Rectal smooth muscle tissue (tissue), 1 donor: ENCODE results near the gene VAV3.

Experiments used
- H3K27ac ChIP-seq: one replicate; pipeline ENCODE4 v1.7.0; 2013; ENCODE audit warnings: low read depth, low read length, inconsistent platforms
- H3K27me3 ChIP-seq: one replicate; pipeline ENCODE4 v1.7.0; 2013; ENCODE audit warnings: low read length; ENCODE audit not compliant: control insufficient read depth, insufficient read depth
- H3K36me3 ChIP-seq: one replicate; pipeline ENCODE4 v1.7.0; 2013; ENCODE audit warnings: low read length; ENCODE audit not compliant: control insufficient read depth, insufficient read depth
- H3K4me1 ChIP-seq: one replicate; pipeline ENCODE4 v1.7.0; 2013; ENCODE audit warnings: low read length; ENCODE audit not compliant: control insufficient read depth, insufficient read depth
- H3K4me3 ChIP-seq: one replicate; pipeline ENCODE4 v1.7.0; 2013; ENCODE audit warnings: low read length
- H3K9ac ChIP-seq: one replicate; pipeline ENCODE4 v1.7.0; 2013; ENCODE audit warnings: low read length

The VAV3 gene

GRCh38 chr1:107964336-107965109 lies 457 bp downstream of the VAV3 start:
- Histone ChIP-seq H3K27ac (no peak overlapping the region), H3K9ac (peak overlapping the region; percentile 40)

DNA sequence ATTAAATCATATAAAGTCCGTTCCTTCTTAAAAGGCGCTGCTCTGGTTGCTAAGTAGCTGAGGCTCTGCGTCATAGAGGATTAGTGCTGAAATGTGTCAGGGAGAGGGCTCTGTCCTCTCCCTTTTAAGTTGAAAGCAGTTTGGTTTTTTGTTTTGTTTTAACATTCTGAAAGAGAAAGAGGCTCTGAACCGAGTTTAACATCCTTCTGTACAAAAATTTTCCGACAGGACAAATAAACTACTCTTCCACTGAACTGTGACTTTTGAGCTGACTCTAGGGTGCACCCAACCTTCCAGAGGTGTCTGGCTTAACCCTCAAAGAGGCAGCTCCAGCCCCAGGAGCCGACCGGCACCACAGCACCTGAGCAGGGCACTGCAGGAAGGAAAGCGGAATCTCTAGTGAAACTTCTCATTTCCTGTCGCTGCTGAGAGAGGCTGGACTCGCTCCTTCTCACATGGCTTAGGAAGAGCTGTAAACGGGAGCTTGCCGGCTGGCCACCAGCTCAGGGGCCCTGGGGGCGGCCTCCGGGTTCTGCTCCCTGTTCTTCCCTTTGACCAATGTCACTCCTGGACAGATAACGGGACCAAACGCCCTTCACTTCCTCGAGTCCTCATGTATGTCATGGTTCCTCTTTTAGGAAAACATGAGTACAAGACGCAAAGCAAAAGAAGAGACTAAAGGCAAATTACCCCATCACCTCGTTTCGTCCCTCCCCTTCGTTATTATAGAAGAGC lies 1.2 kb downstream of the VAV3 start:
- no peaks in the 10 kb centered on the region for H3K4me1 ChIP-seq
- peak overlapping the region; percentile 3 for H3K27ac ChIP-seq
- H3K36me3 ChIP-seq = no peaks in the 10 kb centered on the region
- peak overlapping the region; percentile 40 for H3K9ac ChIP-seq
- H3K27me3 ChIP-seq = peaks cover 3% of the 10 kb centered on the region
- H3K4me3 ChIP-seq = peak overlapping the region; percentile 81

More at GRCh38 chr1:107964336-107965109, 457 bp downstream of the VAV3 start:
- H3K36me3 ChIP-seq = no peaks in the 10 kb centered on the region
- H3K4me1 ChIP-seq = no peaks in the 10 kb centered on the region
- H3K27me3 ChIP-seq = peaks cover 3% of the 10 kb centered on the region
- peak overlapping the region; percentile 81 for H3K4me3 ChIP-seq

DNA sequence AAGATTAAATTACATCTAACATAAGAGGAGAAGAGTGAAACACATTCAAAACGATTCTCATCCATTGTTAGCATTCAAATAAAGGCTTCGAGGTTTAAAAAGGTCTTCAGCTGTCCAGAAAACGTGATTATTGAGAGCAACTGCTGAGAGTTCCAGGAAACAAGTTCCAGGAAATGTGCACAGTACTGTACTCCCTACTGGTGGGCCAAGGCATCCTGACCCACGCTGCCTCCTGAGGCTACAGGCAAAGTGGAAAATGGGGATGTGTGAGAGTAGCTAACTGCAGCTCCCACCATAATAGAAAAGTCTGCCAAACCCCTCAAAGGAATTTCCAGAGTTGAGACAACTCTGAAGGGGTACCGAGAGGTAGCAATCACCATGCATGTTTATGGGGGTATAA lies 2.0 kb downstream of the VAV3 start:
- no peaks in the 10 kb centered on the region for H3K36me3 ChIP-seq
- H3K27me3 ChIP-seq = peaks cover 3% of the 10 kb centered on the region
- no peak overlapping the region for H3K9ac ChIP-seq
- no peak overlapping the region for H3K4me3 ChIP-seq
- no peaks in the 10 kb centered on the region for H3K4me1 ChIP-seq
- H3K27ac ChIP-seq = no peak overlapping the region

DNA sequence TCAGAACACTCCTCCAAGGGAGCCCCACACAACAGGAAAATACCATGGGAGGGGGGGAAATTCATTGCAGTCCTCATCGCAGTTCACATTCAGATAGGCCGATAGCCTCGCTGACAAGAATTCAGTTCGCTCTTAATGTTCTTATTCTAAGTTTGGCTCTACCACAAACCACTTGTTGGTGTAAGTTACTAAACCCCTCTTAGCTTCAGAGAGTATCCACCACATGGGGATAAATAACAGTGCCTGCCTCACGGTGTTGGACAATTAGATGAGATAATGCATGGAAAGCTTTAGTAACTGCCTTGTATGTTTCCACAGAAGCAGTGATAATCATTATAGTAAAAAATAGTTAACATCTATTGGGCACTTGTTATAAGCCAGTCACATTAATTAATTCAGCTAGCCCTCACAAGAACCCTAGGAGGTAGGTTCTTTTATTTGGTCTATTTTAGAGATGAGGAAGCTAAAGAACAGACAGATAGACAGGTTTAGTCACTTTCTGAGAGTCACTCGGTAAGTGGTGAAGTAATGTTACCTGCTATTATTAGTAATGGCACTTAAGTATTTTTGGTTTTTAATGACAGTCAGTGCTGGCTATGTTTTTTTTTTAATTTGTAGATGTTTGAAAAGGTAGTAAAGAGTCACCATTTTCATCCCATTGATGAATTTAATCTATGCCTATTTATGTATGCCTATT lies 10.1 kb downstream of the VAV3 start:
- Histone ChIP-seq H3K9ac (no peak overlapping the region), H3K4me3 (no peak overlapping the region), H3K27me3 (no peaks in the 10 kb centered on the region), H3K36me3 (no peaks in the 10 kb centered on the region), H3K4me1 (no peaks in the 10 kb centered on the region), H3K27ac (no peak overlapping the region)

DNA sequence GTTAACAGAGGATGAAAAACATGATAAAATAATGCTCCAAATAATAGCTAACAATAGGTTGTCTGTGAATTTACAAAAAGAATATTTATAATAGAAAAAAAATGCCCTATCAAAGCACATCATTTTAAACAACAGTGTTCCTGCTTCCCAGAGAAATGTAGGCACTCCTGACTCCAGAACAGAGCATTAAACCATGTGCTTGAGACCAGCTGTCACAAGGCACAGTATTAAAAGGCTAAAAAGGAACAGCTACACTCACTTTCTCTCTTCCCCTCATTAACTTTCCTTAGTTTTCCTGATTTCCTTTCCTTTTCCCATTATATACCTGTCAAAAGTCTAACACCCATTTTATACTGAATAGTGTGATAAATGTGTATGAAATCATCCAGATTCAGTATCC lies 10.9 kb downstream of the VAV3 start:
- H3K27me3 ChIP-seq = no peaks in the 10 kb centered on the region
- H3K9ac ChIP-seq = no peak overlapping the region
- H3K36me3 ChIP-seq = no peaks in the 10 kb centered on the region
- H3K27ac ChIP-seq = no peak overlapping the region
- no peak overlapping the region for H3K4me3 ChIP-seq
- no peaks in the 10 kb centered on the region for H3K4me1 ChIP-seq

DNA sequence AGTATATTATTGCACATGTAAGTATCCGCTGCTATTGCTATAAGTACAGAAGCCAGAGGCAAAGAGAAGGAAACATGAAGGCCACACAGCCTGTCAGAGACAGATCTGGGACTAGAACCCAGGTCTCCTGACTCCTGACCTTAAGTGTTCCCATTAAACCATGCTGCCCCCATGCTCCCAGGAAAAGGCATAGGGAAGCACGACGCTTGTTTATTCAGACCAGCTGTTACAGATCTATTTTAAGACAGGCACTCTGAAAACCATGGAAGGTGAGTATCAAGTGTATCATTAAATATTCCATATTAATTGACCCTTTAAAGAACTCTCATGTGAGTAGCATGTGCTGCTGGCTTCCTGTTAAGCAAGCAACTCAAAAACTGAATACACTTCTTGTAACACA lies 11.4 kb downstream of the VAV3 start:
- Histone ChIP-seq H3K36me3 (no peaks in the 10 kb centered on the region), H3K4me1 (no peaks in the 10 kb centered on the region), H3K4me3 (no peak overlapping the region), H3K27ac (no peak overlapping the region), H3K9ac (no peak overlapping the region), H3K27me3 (no peaks in the 10 kb centered on the region)

DNA sequence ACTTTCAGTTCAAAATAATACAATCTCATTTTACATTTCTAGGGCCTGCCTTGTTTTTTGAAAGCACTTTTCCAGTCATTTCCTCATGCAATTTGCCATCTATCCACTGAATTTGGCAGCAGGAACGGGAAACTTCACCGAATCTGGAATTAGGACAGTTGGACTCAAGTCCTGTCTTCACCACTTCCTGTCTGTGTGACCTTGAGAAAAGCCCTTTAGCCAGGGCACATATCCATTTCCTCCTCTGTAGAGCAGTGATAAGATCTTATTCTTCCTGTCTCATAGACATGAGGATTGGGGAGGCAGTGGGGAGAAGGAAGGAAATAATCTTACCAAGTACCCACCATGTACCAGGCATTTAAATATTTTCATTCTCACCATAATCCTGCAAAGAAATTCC lies 12.0 kb downstream of the VAV3 start:
- no peaks in the 10 kb centered on the region for H3K36me3 ChIP-seq
- no peaks in the 10 kb centered on the region for H3K4me1 ChIP-seq
- H3K27me3 ChIP-seq = no peaks in the 10 kb centered on the region
- H3K9ac ChIP-seq = no peak overlapping the region
- H3K27ac ChIP-seq = no peak overlapping the region
- H3K4me3 ChIP-seq = no peak overlapping the region

DNA sequence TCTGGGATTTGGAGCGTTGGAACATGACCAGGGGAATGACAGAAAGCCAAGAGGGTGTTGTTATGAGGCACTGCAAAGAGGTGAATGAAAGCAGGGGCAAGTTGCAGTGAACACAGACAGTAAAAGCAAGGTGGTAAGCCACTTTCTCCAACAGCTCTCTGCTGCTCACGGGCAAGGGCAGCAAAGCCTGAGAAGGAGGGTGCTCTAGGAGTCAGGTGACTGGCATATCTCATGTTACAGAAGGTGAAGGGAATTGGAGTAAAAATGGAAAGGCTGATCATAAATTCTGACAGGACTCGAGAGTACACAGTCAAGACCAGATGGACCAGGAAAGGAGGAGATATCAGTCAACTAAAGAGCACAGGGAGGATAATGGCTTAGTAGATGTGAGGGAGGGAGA lies 14.5 kb downstream of the VAV3 start:
- Histone ChIP-seq H3K27me3 (no peaks in the 10 kb centered on the region), H3K9ac (no peak overlapping the region), H3K4me3 (no peak overlapping the region), H3K36me3 (no peaks in the 10 kb centered on the region), H3K27ac (no peak overlapping the region), H3K4me1 (no peaks in the 10 kb centered on the region)

DNA sequence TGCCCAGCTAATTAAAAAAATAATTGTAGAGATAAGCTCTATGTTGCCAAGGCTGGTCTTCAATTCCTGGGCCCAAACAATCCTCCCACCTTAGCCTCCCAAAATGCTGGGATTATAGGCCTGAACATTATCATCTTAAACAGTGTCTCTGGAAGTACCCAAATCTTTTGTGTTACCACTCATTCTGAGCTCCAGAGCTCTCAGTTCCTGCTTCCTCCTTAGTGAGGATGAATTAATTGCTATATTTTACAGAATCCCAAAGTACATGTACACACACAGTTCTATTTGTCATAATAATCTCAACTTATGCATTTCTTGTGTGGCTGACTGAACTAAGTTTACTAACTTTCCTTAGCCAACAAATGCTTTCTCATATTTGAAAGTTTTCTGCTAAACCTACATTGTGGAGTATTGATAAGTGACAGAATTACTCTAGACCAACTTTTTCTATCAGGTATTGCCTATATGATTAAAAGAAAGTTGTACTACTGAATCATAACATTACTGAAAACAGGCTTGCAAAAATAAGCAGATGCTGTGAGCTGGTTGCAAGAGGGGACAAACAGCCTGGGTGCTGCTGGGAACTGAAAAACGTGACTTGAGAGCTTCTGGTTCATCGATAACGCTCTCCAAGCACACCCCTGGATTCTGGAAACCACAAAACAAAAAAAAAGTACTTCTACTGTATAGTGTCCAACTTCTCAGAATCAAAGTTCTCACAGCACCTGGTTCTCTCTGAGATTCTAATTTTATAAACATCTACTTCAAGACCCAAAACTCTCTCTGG lies 15.3 kb downstream of the VAV3 start:
- Histone ChIP-seq H3K4me1 (no peaks in the 10 kb centered on the region), H3K36me3 (no peaks in the 10 kb centered on the region), H3K9ac (no peak overlapping the region), H3K27me3 (no peaks in the 10 kb centered on the region), H3K4me3 (no peak overlapping the region), H3K27ac (no peak overlapping the region)

GRCh38 chr1:107946794-107947193 lies 18.2 kb downstream of the VAV3 start:
- H3K27ac ChIP-seq = no peak overlapping the region

GRCh38 chr1:107943694-107944093 lies 21.3 kb downstream of the VAV3 start:
- H3K4me1 ChIP-seq = no peaks in the 10 kb centered on the region
- no peak overlapping the region for H3K27ac ChIP-seq
- H3K27me3 ChIP-seq = no peaks in the 10 kb centered on the region
- no peaks in the 10 kb centered on the region for H3K36me3 ChIP-seq
- H3K4me3 ChIP-seq = no peak overlapping the region
- no peak overlapping the region for H3K9ac ChIP-seq

More at GRCh38 chr1:107946794-107947193, 18.2 kb downstream of the VAV3 start:
- Histone ChIP-seq H3K9ac (no peak overlapping the region), H3K4me3 (no peak overlapping the region), H3K36me3 (no peaks in the 10 kb centered on the region), H3K27me3 (no peaks in the 10 kb centered on the region), H3K4me1 (no peaks in the 10 kb centered on the region)

- H3K27me3 ChIP-seq = no peaks in the 10 kb centered on the region
- no peak overlapping the region for H3K27ac ChIP-seq
- no peak overlapping the region for H3K9ac ChIP-seq
- no peaks in the 10 kb centered on the region for H3K4me1 ChIP-seq
- no peaks in the 10 kb centered on the region for H3K36me3 ChIP-seq
- no peak overlapping the region for H3K4me3 ChIP-seq
These were observed 22.2 kb downstream of the VAV3 start for GRCh38 chr1:107942814-107943213.
